OCI-LY3 (cell line): ENCODE data around the gene SOHLH2.

ENCODE experiments used
- H2AFZ ChIP-seq: fragments of 200-600, 300-600 bp; shearing (Covaris generic); 2 replicates; pipeline ENCODE4 v1.6.0; 2014; ENCODE audit warnings: antibody characterized with exemption, low read depth, low read length
- H3K27ac ChIP-seq: fragments of 200-600, 300-600 bp; sonication (generic); 2 replicates; pipeline ENCODE4 v1.5.1; 2014; ENCODE audit warnings: mild to moderate bottlenecking, low read length, moderate library complexity, mixed read lengths
- H3K27me3 ChIP-seq: fragments of 200-600, 300-600 bp; sonication (generic); 2 replicates; pipeline ENCODE4 v1.6.1; 2014; ENCODE audit warnings: low read depth, low read length, mixed read lengths
- H3K36me3 ChIP-seq: fragments of 200-600, 300-600 bp; sonication (generic); replicated peaks from 2 replicates; pipeline ENCODE3; 2014; ENCODE audit warnings: low read depth, low read length, mixed read lengths
- H3K4me1 ChIP-seq: fragments of 300-600, 200-600 bp; sonication (generic); 2 replicates; pipeline ENCODE4 v1.6.1; 2014; ENCODE audit warnings: low read length, mixed read lengths
- H3K4me2 ChIP-seq: fragments of 200-600, 300-600 bp; sonication (generic); 2 replicates; pipeline ENCODE4 v1.6.1; 2014; ENCODE audit warnings: low read length, mixed read lengths
- H3K4me3 ChIP-seq: fragments of 300-600, 200-600 bp; sonication (generic); 2 replicates; pipeline ENCODE4 v1.5.1; 2014; ENCODE audit warnings: antibody characterized with exemption, mild to moderate bottlenecking, low read length, moderate library complexity
- H3K79me2 ChIP-seq: fragments of 300-600, 200-600 bp; shearing (Covaris generic); 2 replicates; pipeline ENCODE4 v1.6.1; 2014; ENCODE audit warnings: mild to moderate bottlenecking, low read length, mixed read lengths
- H3K9ac ChIP-seq: fragments of 300-600, 200-600 bp; shearing (Covaris generic); 2 replicates; pipeline ENCODE4 v1.6.0; 2014; ENCODE audit warnings: mild to moderate bottlenecking, low read length, moderate library complexity
- H3K9me3 ChIP-seq: fragments of 200-600, 300-600 bp; shearing (Covaris generic); 2 replicates; pipeline ENCODE4 v1.6.1; 2014; ENCODE audit warnings: low read length, mixed read lengths; ENCODE audit not compliant: insufficient read depth
- H4K20me1 ChIP-seq: fragments of 200-600, 300-600 bp; sonication (generic); 2 replicates; pipeline ENCODE4 v1.6.1; 2016; ENCODE audit warnings: low read length, mixed read lengths; ENCODE audit not compliant: insufficient read depth
- EZH2phosphoT487 ChIP-seq: fragments of 200-600 bp; shearing (Covaris generic); IDR thresholded peaks from 2 replicates; pipeline ENCODE4 v1.6.1; 2018; ENCODE audit warnings: antibody characterized with exemption, mixed run types, low read depth
- TF ChIP-seq, protein P1 (sequence below): fragments of 200-600, 300-600 bp; sonication (generic); IDR thresholded peaks from 2 replicates; pipeline ENCODE4 v1.5.1; 2014; ENCODE audit warnings: antibody characterized with exemption, low read length, low read depth

The SOHLH2 gene

DNA sequence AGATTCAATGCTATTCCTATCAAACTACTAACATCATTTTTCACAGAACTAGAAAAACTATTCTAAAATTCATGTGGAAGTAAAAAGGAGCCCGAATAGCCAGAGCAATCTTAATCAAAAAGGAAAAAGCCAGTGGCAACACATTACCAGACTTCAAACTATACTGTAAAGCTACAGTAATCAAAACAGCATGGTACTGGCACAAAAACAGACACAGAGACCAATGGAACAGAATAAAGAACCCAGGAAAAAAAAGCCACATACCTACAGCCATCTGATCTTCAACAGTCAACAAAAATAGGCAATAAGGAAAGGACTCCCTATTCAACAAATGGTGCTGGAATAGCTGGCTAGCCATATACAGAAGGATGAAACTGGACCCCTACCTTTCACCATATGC lies 10.4 kb upstream of the SOHLH2 start:
- Histone ChIP-seq H2AFZ (no peak overlapping the region), H3K4me2 (no peak overlapping the region), H3K36me3 (no peaks in the 10 kb centered on the region), H3K27ac (no peak overlapping the region), H4K20me1 (no peaks in the 10 kb centered on the region), H3K9ac (no peak overlapping the region), H3K79me2 (no peaks in the 10 kb centered on the region), H3K9me3 (no peaks in the 10 kb centered on the region), H3K27me3 (no peaks in the 10 kb centered on the region), H3K4me3 (no peak overlapping the region), H3K4me1 (no peaks in the 10 kb centered on the region; the same call in 1 of the 2 replicates)
- no peak for TF ChIP-seq EZH2phosphoT487
- TF ChIP-seq, protein P1, sequence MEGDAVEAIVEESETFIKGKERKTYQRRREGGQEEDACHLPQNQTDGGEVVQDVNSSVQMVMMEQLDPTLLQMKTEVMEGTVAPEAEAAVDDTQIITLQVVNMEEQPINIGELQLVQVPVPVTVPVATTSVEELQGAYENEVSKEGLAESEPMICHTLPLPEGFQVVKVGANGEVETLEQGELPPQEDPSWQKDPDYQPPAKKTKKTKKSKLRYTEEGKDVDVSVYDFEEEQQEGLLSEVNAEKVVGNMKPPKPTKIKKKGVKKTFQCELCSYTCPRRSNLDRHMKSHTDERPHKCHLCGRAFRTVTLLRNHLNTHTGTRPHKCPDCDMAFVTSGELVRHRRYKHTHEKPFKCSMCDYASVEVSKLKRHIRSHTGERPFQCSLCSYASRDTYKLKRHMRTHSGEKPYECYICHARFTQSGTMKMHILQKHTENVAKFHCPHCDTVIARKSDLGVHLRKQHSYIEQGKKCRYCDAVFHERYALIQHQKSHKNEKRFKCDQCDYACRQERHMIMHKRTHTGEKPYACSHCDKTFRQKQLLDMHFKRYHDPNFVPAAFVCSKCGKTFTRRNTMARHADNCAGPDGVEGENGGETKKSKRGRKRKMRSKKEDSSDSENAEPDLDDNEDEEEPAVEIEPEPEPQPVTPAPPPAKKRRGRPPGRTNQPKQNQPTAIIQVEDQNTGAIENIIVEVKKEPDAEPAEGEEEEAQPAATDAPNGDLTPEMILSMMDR, result no peak

DNA sequence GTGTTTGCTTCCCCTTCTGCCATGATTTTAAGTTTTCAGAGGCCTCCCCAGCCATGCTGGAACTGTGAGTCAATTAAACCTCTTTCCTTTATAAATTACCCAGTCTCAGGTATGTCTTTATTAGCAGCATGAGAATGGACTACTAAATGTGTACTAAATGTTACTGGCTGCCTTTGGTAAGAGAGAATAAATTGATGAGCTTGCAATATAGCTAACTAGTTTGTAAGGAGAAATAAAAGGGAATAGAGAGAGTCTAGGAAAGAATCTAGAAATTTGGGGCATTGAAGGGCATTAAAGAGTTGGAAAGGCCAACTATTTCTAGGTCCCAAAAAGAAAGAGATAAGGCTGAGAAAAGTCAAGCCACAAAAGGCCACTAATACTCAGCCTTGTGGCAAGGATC lies 5.5 kb upstream of the SOHLH2 start:
- no peaks in the 10 kb centered on the region for H4K20me1 ChIP-seq
- no peak overlapping the region for H2AFZ ChIP-seq
- H3K4me2 ChIP-seq, result no peak overlapping the region
- H3K9ac ChIP-seq, result no peak overlapping the region
- TF ChIP-seq, protein P1, result no peak
- H3K27ac ChIP-seq, result no peak overlapping the region
- H3K79me2 ChIP-seq, result no peaks in the 10 kb centered on the region
- H3K27me3 ChIP-seq, result no peaks in the 10 kb centered on the region
- H3K36me3 ChIP-seq, result no peaks in the 10 kb centered on the region
- no peak overlapping the region for H3K4me3 ChIP-seq
- no peaks in the 10 kb centered on the region for H3K9me3 ChIP-seq
- no peaks in the 10 kb centered on the region; the same call in 1 of the 2 replicates for H3K4me1 ChIP-seq

DNA sequence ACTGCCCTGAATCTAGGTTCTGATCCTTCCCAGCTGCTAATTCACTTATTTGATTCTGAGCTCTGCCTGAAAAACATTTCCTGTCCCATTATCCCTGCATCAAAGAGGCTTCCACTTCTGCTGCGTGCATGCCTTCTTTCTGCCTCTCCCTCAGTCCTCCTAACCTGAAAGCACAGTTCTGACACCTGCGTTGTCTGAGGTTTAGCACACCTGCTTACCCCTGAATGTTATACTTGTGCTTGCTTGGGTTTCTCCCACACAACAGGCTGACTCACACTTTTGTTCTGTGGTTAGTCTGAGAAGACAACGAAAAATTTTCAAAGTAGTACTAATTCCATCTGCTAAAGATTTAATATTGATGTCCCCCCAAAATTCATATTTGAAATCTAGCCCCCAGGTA lies 3.1 kb upstream of the SOHLH2 start:
- Histone ChIP-seq H4K20me1 (no peaks in the 10 kb centered on the region), H3K36me3 (no peaks in the 10 kb centered on the region), H3K4me3 (no peak overlapping the region), H3K4me1 (no peaks in the 10 kb centered on the region), H3K9ac (no peak overlapping the region), H3K27ac (no peak overlapping the region), H2AFZ (no peak overlapping the region), H3K27me3 (no peaks in the 10 kb centered on the region), H3K9me3 (no peaks in the 10 kb centered on the region; the same call in 1 of the 2 replicates), H3K4me2 (no peak overlapping the region), H3K79me2 (no peaks in the 10 kb centered on the region)
- TF ChIP-seq, protein P1, result no peak
- TF ChIP-seq EZH2phosphoT487, result no peak

DNA sequence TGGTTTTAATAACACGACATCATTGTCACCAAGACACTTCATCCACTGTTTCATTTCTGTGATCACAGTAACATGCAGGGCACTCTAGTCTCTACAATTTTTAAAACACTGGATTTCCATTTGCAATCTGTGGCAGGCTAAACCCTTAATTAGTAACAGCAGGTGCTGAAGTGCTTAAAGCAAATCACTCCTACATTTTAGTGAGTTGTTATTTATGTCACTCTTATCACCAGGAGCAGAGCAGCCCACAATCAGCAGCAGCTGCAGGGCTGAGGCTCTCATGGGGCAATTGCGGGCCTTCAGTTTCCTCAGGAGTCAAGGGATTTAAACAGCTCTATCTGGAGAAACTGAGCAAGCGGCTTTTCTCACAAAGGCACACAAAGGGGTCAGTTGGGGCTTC lies 1.6 kb downstream of the SOHLH2 start:
- H3K27me3 ChIP-seq, result no peaks in the 10 kb centered on the region
- no peak overlapping the region for H3K4me2 ChIP-seq
- no peaks in the 10 kb centered on the region for H4K20me1 ChIP-seq
- no peaks in the 10 kb centered on the region for H3K36me3 ChIP-seq
- H3K79me2 ChIP-seq, result no peaks in the 10 kb centered on the region
- no peak overlapping the region for H3K9ac ChIP-seq
- no peak overlapping the region for H3K4me3 ChIP-seq
- TF ChIP-seq EZH2phosphoT487, result no peak
- TF ChIP-seq, protein P1, result no peak
- H3K9me3 ChIP-seq, result no peaks in the 10 kb centered on the region; the same call in 1 of the 2 replicates
- H3K4me1 ChIP-seq, result no peaks in the 10 kb centered on the region
- H3K27ac ChIP-seq, result no peak overlapping the region
- no peak overlapping the region for H2AFZ ChIP-seq
